ENCODE data around the gene MRPS5.

Gene MRPS5

DNA sequence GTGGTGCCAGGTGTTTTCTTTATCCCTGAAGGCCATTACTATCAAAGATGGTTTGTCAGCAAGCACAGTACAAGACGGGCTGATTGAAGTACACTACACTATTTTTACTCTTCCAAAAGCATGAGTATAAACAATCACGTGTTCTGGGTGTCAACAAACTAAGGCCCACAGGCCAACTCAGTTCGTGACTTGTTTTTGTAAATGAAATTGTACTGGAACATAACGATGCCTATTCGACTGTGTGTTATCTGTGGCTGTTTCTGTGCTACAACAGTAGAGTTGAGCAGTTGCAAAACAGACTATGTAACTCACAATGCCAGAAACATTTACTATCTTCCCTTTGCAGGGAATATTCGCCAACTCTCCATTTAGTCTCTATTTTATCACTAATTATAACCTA, 12.3 kb downstream of the MRPS5 start:
- TF ChIP-seq CTCF (IDR thresholded peaks at IDR 0.05; ENCODE audit: insufficient read depth, low read length) (no peak), GABPA (IDR thresholded peaks at IDR 0.05; ENCODE audit: low read depth) (no peak), SPI1 (IDR thresholded peaks at IDR 0.05; ENCODE audit: borderline replicate concordance, low read depth) (no peak), POLR2AphosphoS5 (IDR thresholded peaks at IDR 0.05; ENCODE audit: low read depth) (no peak), REST (IDR thresholded peaks at IDR 0.05; ENCODE audit: insufficient replicate concordance, low read depth) (no peak)
- Histone ChIP-seq H3K4me3 (replicated peaks; ENCODE audit: insufficient read depth, low read length) (no peak overlapping the region), H3K27me3 (ENCODE audit: insufficient read depth, poor library complexity, severe bottlenecking) (no peaks in the 10 kb centered on the region), H3K27ac (replicated peaks) (no peak overlapping the region)
- DNase-seq (ENCODE audit: low read depth in 1 of 2, low spot score in 1 of 2), result no peak

DNA sequence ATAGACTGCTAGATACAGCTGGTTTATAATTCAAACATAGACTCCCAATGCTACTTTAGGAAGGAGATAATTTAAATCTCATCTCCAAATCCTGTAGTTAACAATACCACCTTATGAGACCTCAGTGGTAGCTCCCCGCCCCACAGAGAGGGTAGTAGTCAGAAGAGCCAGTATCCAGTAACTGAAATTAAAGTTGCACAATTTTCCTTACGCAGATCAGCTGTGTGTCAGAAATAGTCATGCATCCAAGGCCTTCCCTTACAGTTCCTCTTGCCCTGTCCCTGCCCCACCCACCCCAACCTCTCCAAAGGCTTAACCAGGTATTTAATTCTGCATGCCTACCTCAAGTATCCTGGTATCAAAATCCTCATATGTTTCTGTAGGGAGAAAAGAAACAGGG, 15.5 kb downstream of the MRPS5 start:
- TF ChIP-seq GABPA (IDR thresholded peaks at IDR 0.05; ENCODE audit: low read depth), result no peak
- no peak for TF ChIP-seq CTCF (IDR thresholded peaks at IDR 0.05; ENCODE audit: insufficient read depth, low read length)
- TF ChIP-seq REST (IDR thresholded peaks at IDR 0.05; ENCODE audit: insufficient replicate concordance, low read depth), result no peak
- TF ChIP-seq POLR2AphosphoS5 (IDR thresholded peaks at IDR 0.05; ENCODE audit: low read depth), result no peak
- TF ChIP-seq SPI1 (IDR thresholded peaks at IDR 0.05; ENCODE audit: borderline replicate concordance, low read depth), result no peak
- H3K27ac ChIP-seq (replicated peaks), result no peak overlapping the region
- no peaks in the 10 kb centered on the region for H3K27me3 ChIP-seq (ENCODE audit: insufficient read depth, poor library complexity, severe bottlenecking)
- H3K4me3 ChIP-seq (replicated peaks; ENCODE audit: insufficient read depth, low read length), result no peak overlapping the region
- DNase-seq (ENCODE audit: low read depth in 1 of 2, low spot score in 1 of 2), result peak in 1 of 2 experiments; percentile 51

- DNase-seq (ENCODE audit: low read depth in 1 of 2, low spot score in 1 of 2), result no peak
- Histone ChIP-seq H3K27ac (replicated peaks) (no peak overlapping the region), H3K4me3 (replicated peaks; ENCODE audit: insufficient read depth, low read length) (no peak overlapping the region), H3K27me3 (ENCODE audit: insufficient read depth, poor library complexity, severe bottlenecking) (no peaks in the 10 kb centered on the region)
- TF ChIP-seq CTCF (IDR thresholded peaks at IDR 0.05; ENCODE audit: insufficient read depth, low read length) (no peak), GABPA (IDR thresholded peaks at IDR 0.05; ENCODE audit: low read depth) (no peak), SPI1 (IDR thresholded peaks at IDR 0.05; ENCODE audit: borderline replicate concordance, low read depth) (no peak), POLR2AphosphoS5 (IDR thresholded peaks at IDR 0.05; ENCODE audit: low read depth) (no peak), REST (IDR thresholded peaks at IDR 0.05; ENCODE audit: insufficient replicate concordance, low read depth) (no peak)
These were observed 17.0 kb downstream of the MRPS5 start for GRCh38 chr2:95104606-95105005.

Data from HL-60 (cell line).